K562 (cell line): ENCODE data around the gene KISS1R. TPM values are rescaled to one million over a fixed set of nuclear protein-coding genes. Genes with fewer than 3 reads are reported as not detected.
A peak's percentile ranks its signal among the peaks of the same experiment; 100 is the strongest.

ENCODE experiments used
- KDM1A ChIP-seq, 2 experiments: fragments of 450-650 bp; IDR thresholded peaks; 2 replicates each; pipeline ENCODE4 v1.6.1; 2016; ENCODE audit warnings: mild to moderate bottlenecking in 2 of 2
- KDM2B ChIP-seq: fragments of 250-450 bp; sonication (Bioruptor Pico); IDR thresholded peaks from 2 replicates; pipeline ENCODE4 v1.8.0; 2021; ENCODE audit warnings: mild to moderate bottlenecking, moderate library complexity
- MAFF ChIP-seq: IDR thresholded peaks from 2 replicates; pipeline ENCODE4 v1.6.1; 2012; ENCODE audit warnings: low read length, improper control_type of control experiment
- MTA2 ChIP-seq: fragments of 450-650 bp; IDR thresholded peaks from 2 replicates; pipeline ENCODE4 v1.6.1; 2016; ENCODE audit warnings: low read depth
- NFE2L1 ChIP-seq: fragments of 450-650 bp; IDR thresholded peaks from 2 replicates; pipeline ENCODE4 v1.6.1; 2016; ENCODE audit warnings: missing genetic modification characterization, low read depth, mild to moderate bottlenecking, missing compliant biosample characterization, moderate library complexity, borderline replicate concordance
- SETDB1 ChIP-seq: IDR thresholded peaks from one replicate; pipeline ENCODE4 v1.6.1; 2012; ENCODE audit warnings: low read length, control low read depth, inconsistent platforms
- SMAD2 ChIP-seq: fragments of 150-350 bp; IDR thresholded peaks from 2 replicates; pipeline ENCODE4 v1.6.1; 2014; ENCODE audit warnings: low read depth, mild to moderate bottlenecking, low read length
- SMARCA5 ChIP-seq: fragments of 450-650 bp; IDR thresholded peaks from 2 replicates; pipeline ENCODE4 v1.6.1; 2016
- ZNF609 ChIP-seq: sonication (generic); formaldehyde crosslinking; IDR thresholded peaks from 2 replicates; pipeline ENCODE4 v1.8.1; 2023; ENCODE audit warnings: missing genetic modification reagents, mild to moderate bottlenecking, borderline replicate concordance
- polyA plus RNA-seq, 8 experiments: library from polyadenylated mRNA; depleted of rRNA in 4 of 8; stranded (reverse) in 5 of 8; unstranded in 3 of 8; fragments of >200 nt; fragmentation: Nextera tagmentation in 2 of 8; fragmentation: Illumina TruSeq in 1 of 8; extraction: Ambion mirVana in 2 of 8; extraction: Trizol in 1 of 8; gene quantifications; 2 replicates each; pipeline versions ENCODE4 v1.2.1 to v1.2.3, GENCODE V29; 2011 to 2014; ENCODE audit warnings: inconsistent platforms in 1 of 8, missing spikeins in 1 of 8
- total RNA-seq, 7 experiments: library from RNA; depleted of rRNA in 6 of 7; stranded (reverse); fragments of >200 nt in 6 of 7; fragmentation: Illumina TruSeq in 2 of 7; extraction: Trizol in 2 of 7; gene quantifications; 2 replicates each; pipeline versions ENCODE4 v1.2.1 to v1.2.3, GENCODE V29; 2011 to 2021; ENCODE audit warnings: low replicate concordance in 1 of 7
- TF ChIP-seq, protein P1 (sequence below): fragments of 250-450 bp; sonication (Bioruptor Pico); IDR thresholded peaks from 2 replicates; pipeline ENCODE4 v1.5.0; 2022; ENCODE audit warnings: mild to moderate bottlenecking
- TF ChIP-seq, protein P2 (sequence below): fragments of 450-650 bp; formaldehyde crosslinking; IDR thresholded peaks from 2 replicates; pipeline ENCODE4 v1.4.0; 2020; ENCODE audit warnings: mild to moderate bottlenecking, moderate library complexity
- TF ChIP-seq, protein P3 (sequence below): fragments of 150-350 bp; IDR thresholded peaks from 2 replicates; pipeline ENCODE4 v1.6.1; 2014; ENCODE audit warnings: low read depth, mild to moderate bottlenecking, low read length, borderline replicate concordance
- TF ChIP-seq, protein P4 (sequence below): sonication (generic); IDR thresholded peaks from 2 replicates; pipeline ENCODE4 v1.6.1; 2016

Gene KISS1R
- total and polyA plus RNA-seq, 9 of the 15 experiments (the other 6 are each of a cell fraction or from before 2014, with no cell fraction given) = 0.37 to 39.4 (median 2.0) TPM

GRCh38 chr19:904545-904944, 12.6 kb upstream of the KISS1R start (continued):
- TF ChIP-seq, protein P1, sequence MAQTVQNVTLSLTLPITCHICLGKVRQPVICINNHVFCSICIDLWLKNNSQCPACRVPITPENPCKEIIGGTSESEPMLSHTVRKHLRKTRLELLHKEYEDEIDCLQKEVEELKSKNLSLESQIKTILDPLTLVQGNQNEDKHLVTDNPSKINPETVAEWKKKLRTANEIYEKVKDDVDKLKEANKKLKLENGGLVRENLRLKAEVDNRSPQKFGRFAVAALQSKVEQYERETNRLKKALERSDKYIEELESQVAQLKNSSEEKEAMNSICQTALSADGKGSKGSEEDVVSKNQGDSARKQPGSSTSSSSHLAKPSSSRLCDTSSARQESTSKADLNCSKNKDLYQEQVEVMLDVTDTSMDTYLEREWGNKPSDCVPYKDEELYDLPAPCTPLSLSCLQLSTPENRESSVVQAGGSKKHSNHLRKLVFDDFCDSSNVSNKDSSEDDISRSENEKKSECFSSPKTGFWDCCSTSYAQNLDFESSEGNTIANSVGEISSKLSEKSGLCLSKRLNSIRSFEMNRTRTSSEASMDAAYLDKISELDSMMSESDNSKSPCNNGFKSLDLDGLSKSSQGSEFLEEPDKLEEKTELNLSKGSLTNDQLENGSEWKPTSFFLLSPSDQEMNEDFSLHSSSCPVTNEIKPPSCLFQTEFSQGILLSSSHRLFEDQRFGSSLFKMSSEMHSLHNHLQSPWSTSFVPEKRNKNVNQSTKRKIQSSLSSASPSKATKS (CRISPR knock-in tag) = no peak
- TF ChIP-seq KDM1A (IDR thresholded peaks at IDR 0.05) (peak; percentile 14 to 31; a peak in 1 of 4 replicates), SETDB1 (no peak), SMARCA5 (0 out of 2 replicates have a peak, but pooled peaks have one; percentile 40), NFE2L1 (tag) (no peak), KDM2B (CRISPR knock-in tag) (no peak), SMAD2 (no peak), MAFF (no peak), MTA2 (no peak), ZNF609 (CRISPR knock-in tag) (no peak)
- TF ChIP-seq, protein P2, sequence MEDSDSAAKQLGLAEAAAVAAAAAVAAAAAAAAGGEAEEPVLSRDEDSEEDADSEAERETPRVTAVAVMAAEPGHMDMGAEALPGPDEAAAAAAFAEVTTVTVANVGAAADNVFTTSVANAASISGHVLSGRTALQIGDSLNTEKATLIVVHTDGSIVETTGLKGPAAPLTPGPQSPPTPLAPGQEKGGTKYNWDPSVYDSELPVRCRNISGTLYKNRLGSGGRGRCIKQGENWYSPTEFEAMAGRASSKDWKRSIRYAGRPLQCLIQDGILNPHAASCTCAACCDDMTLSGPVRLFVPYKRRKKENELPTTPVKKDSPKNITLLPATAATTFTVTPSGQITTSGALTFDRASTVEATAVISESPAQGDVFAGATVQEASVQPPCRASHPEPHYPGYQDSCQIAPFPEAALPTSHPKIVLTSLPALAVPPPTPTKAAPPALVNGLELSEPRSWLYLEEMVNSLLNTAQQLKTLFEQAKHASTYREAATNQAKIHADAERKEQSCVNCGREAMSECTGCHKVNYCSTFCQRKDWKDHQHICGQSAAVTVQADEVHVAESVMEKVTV = no peak
- TF ChIP-seq, protein P3, sequence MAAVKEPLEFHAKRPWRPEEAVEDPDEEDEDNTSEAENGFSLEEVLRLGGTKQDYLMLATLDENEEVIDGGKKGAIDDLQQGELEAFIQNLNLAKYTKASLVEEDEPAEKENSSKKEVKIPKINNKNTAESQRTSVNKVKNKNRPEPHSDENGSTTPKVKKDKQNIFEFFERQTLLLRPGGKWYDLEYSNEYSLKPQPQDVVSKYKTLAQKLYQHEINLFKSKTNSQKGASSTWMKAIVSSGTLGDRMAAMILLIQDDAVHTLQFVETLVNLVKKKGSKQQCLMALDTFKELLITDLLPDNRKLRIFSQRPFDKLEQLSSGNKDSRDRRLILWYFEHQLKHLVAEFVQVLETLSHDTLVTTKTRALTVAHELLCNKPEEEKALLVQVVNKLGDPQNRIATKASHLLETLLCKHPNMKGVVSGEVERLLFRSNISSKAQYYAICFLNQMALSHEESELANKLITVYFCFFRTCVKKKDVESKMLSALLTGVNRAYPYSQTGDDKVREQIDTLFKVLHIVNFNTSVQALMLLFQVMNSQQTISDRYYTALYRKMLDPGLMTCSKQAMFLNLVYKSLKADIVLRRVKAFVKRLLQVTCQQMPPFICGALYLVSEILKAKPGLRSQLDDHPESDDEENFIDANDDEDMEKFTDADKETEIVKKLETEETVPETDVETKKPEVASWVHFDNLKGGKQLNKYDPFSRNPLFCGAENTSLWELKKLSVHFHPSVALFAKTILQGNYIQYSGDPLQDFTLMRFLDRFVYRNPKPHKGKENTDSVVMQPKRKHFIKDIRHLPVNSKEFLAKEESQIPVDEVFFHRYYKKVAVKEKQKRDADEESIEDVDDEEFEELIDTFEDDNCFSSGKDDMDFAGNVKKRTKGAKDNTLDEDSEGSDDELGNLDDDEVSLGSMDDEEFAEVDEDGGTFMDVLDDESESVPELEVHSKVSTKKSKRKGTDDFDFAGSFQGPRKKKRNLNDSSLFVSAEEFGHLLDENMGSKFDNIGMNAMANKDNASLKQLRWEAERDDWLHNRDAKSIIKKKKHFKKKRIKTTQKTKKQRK = no peak
- TF ChIP-seq, protein P4, sequence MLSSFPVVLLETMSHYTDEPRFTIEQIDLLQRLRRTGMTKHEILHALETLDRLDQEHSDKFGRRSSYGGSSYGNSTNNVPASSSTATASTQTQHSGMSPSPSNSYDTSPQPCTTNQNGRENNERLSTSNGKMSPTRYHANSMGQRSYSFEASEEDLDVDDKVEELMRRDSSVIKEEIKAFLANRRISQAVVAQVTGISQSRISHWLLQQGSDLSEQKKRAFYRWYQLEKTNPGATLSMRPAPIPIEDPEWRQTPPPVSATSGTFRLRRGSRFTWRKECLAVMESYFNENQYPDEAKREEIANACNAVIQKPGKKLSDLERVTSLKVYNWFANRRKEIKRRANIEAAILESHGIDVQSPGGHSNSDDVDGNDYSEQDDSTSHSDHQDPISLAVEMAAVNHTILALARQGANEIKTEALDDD = no peak
